IMR-90 (cell line): ENCODE data around the gene HECW1. TPM values are rescaled to one million over a fixed set of nuclear protein-coding genes. Genes with fewer than 3 reads are reported as not detected.

Source experiments
- ATAC-seq: fragments of 200-7000 bp; cut with Tn5 transposase; 2 replicates; pipeline ENCODE4 v1.9.1; 2020; ENCODE audit warnings: low read depth, mild to moderate bottlenecking, moderate library complexity
- BruUV-seq: library from RNA; stranded (reverse); fragments of 400-500 nt; replicated peaks from 2 replicates; lab custom pipeline; 2021; lab: Mats Ljungman, UMichigan
- CTCF ChIA-PET: fragments of 300-600 bp; formaldehyde crosslinking; extraction: SDS; loops from one replicate; lab custom pipeline; 2021; ENCODE audit warnings: antibody characterized with exemption; lab: Yijun Ruan, JAX
- POLR2A ChIA-PET: fragments of 300-600 bp; sonication (Branson Sonifier 250); formaldehyde crosslinking; loops from one replicate; lab custom pipeline; 2022; ENCODE audit warnings: antibody characterized with exemption; ENCODE audit not compliant: unreplicated experiment; lab: Charles Lee
- DNase-seq: peaks from one replicate; pipeline ENCODE4 v3.0.0; 2013
- H2AFZ ChIP-seq: replicated peaks from 2 replicates; pipeline ENCODE3; 2013; ENCODE audit warnings: low read length, mild to moderate bottlenecking; ENCODE audit not compliant: poor library complexity
- H2AK5ac ChIP-seq: 2 replicates; pipeline ENCODE4 v1.6.1; 2013; ENCODE audit warnings: low read depth, low read length, inconsistent platforms
- H2AK9ac ChIP-seq: replicated peaks from 2 replicates; pipeline ENCODE3; 2013; ENCODE audit warnings: mild to moderate bottlenecking, low read depth, low read length, moderate library complexity; ENCODE audit not compliant: poor library complexity
- H2BK120ac ChIP-seq: 2 replicates; pipeline ENCODE4 v1.6.1; 2013; ENCODE audit warnings: low read depth, low read length, inconsistent platforms
- H2BK15ac ChIP-seq: 3 replicates; pipeline ENCODE4 v1.6.1; 2013; ENCODE audit warnings: low read depth, low read length, inconsistent platforms
- H2BK20ac ChIP-seq: 2 replicates; pipeline ENCODE4 v1.6.1; 2013; ENCODE audit warnings: low read depth, mild to moderate bottlenecking, inconsistent platforms, low read length, moderate library complexity
- H2BK5ac ChIP-seq: 2 replicates; pipeline ENCODE4 v1.6.1; 2013; ENCODE audit warnings: mild to moderate bottlenecking, low read depth, low read length, inconsistent platforms; ENCODE audit not compliant: poor library complexity, severe bottlenecking
- H3K14ac ChIP-seq: replicated peaks from 2 replicates; pipeline ENCODE4 v1.6.1; 2013; ENCODE audit warnings: low read depth, low read length, inconsistent platforms
- H3K18ac ChIP-seq: 2 replicates; pipeline ENCODE4 v1.6.1; 2013; ENCODE audit warnings: low read depth, low read length, control low read depth
- H3K23ac ChIP-seq: 2 replicates; pipeline ENCODE4 v1.6.1; 2013; ENCODE audit warnings: low read depth, low read length, inconsistent platforms
- H3K27ac ChIP-seq: 2 replicates; pipeline ENCODE4 v1.5.1; 2013; ENCODE audit warnings: mild to moderate bottlenecking, control low read depth, low read length; ENCODE audit not compliant: insufficient read depth
- H3K27me3 ChIP-seq: 2 replicates; pipeline ENCODE4 v1.6.1; 2013; ENCODE audit warnings: low read length; ENCODE audit not compliant: control insufficient read depth, insufficient read depth
- H3K36me3 ChIP-seq: 2 replicates; pipeline ENCODE4 v1.6.1; 2013; ENCODE audit warnings: low read length, mixed read lengths; ENCODE audit not compliant: control insufficient read depth, insufficient read depth
- H3K4ac ChIP-seq: 2 replicates; pipeline ENCODE4 v1.6.1; 2013; ENCODE audit warnings: low read depth, low read length, inconsistent platforms
- H3K4me1 ChIP-seq: 2 replicates; pipeline ENCODE4 v1.6.1; 2013; ENCODE audit warnings: low read length, mixed read lengths; ENCODE audit not compliant: control insufficient read depth, insufficient read depth
- H3K4me2 ChIP-seq: 2 replicates; pipeline ENCODE4 v1.6.1; 2013; ENCODE audit warnings: low read depth, mild to moderate bottlenecking, control low read depth, low read length, moderate library complexity
- H3K4me3 ChIP-seq: 2 replicates; pipeline ENCODE4 v1.5.1; 2013; ENCODE audit warnings: low read depth, mild to moderate bottlenecking, control low read depth, low read length, moderate library complexity; ENCODE audit not compliant: insufficient read depth
- H3K56ac ChIP-seq: 2 replicates; pipeline ENCODE4 v1.6.1; 2013; ENCODE audit warnings: low read length, inconsistent platforms; ENCODE audit not compliant: insufficient read depth; ENCODE audit errors: extremely low read depth
- H3K79me1 ChIP-seq, 2 experiments: 2 replicates each; pipeline ENCODE4 v1.6.1; 2013; ENCODE audit warnings: low read length in 2 of 2, inconsistent platforms in 1 of 2, low read depth in 1 of 2
- H3K9ac ChIP-seq: 2 replicates; pipeline ENCODE4 v1.6.1; 2013; ENCODE audit warnings: low read depth, low read length, control low read depth
- H3K9me1 ChIP-seq: 2 replicates; pipeline ENCODE4 v1.6.1; 2013; ENCODE audit warnings: low read length, inconsistent platforms; ENCODE audit not compliant: insufficient read depth
- H3K9me3 ChIP-seq: 2 replicates; pipeline ENCODE4 v1.6.1; 2013; ENCODE audit warnings: low read length; ENCODE audit not compliant: control insufficient read depth, insufficient read depth
- H4K20me1 ChIP-seq: 2 replicates; pipeline ENCODE4 v1.6.1; 2013; ENCODE audit warnings: low read length, inconsistent platforms; ENCODE audit not compliant: insufficient read depth
- H4K5ac ChIP-seq: 2 replicates; pipeline ENCODE4 v1.6.1; 2013; ENCODE audit warnings: mild to moderate bottlenecking, low read depth, low read length, control low read depth
- H4K8ac ChIP-seq, 2 experiments: 2 replicates each; pipeline ENCODE4 v1.6.1; 2013; ENCODE audit warnings: low read depth in 2 of 2, low read length in 2 of 2, control low read depth in 1 of 2, inconsistent platforms in 1 of 2
- H4K91ac ChIP-seq: 2 replicates; pipeline ENCODE4 v1.6.1; 2013; ENCODE audit warnings: low read depth, low read length, inconsistent platforms; ENCODE audit not compliant: insufficient read depth
- CEBPB ChIP-seq: IDR thresholded peaks from 2 replicates; pipeline ENCODE4 v1.6.1; 2012; ENCODE audit warnings: low read depth, low read length, improper control_type of control experiment
- NFE2L2 ChIP-seq: fragments of 150-350 bp; IDR thresholded peaks from 2 replicates; pipeline ENCODE4 v1.6.1; 2016; ENCODE audit warnings: low read depth, mild to moderate bottlenecking, low read length
- POLR2A ChIP-seq: IDR thresholded peaks from 2 replicates; pipeline ENCODE4 v1.6.1; 2012; ENCODE audit warnings: mild to moderate bottlenecking, low read depth, low read length
- SMC3 ChIP-seq: fragments of 150-350 bp; IDR thresholded peaks from 2 replicates; pipeline ENCODE4 v1.6.1; 2016; ENCODE audit warnings: low read depth, mild to moderate bottlenecking, antibody characterized with exemption, low read length, moderate library complexity
- WGBS, 2 experiments: methylation state at CpG; one replicate each; pipeline versions ENCODE4 v1.1.5 to v1.1.7; 2013; ENCODE audit warnings: missing lambda C conversion rate in 2 of 2; ENCODE audit not compliant: insufficient read length in 1 of 2; ENCODE audit errors: extremely low coverage in 2 of 2; 5-methylcytosine and 5-hydroxymethylcytosine counted together
- dilution Hi-C: fragments of 300-500 bp; cut with HindIII; formaldehyde crosslinking; loops from one replicate; pipeline ENCODE4 v1.14.3; 2018; ENCODE audit warnings: low sequenced_read_pairs; ENCODE audit not compliant: unreplicated experiment
- in situ Hi-C: fragments of 300-500 bp; cut with MboI; formaldehyde crosslinking; loops from 3 replicates; pipeline ENCODE4 v1.14.3; 2019; ENCODE audit warnings: low sequenced_read_pairs, inconsistent platforms, mixed read lengths
- intact Hi-C: fragments of 100-400 bp; cut with micrococcal nuclease; formaldehyde crosslinking; loops from 2 replicates; pipeline ENCODE4 v1.10.0; 2022
- polyA plus RNA-seq, 3 experiments: library from polyadenylated mRNA; depleted of rRNA; stranded (reverse); fragments of >200 nt; gene quantifications; 2 replicates each; pipeline ENCODE4 v1.2.3, GENCODE V29; 2012; ENCODE audit warnings: low replicate concordance in 1 of 3
- total RNA-seq: library from RNA; depleted of rRNA; stranded (reverse); fragments of >200 nt; gene quantifications from 2 replicates; pipeline ENCODE4 v1.2.3, GENCODE V29; 2012

The HECW1 gene
- total and polyA plus RNA-seq, 2 of the 4 experiments (the other 2 are of a cell fraction) = 0.56 to 1.3 TPM

- no peaks in the 10 kb centered on the region for H3K79me1 ChIP-seq
Observed at GRCh38 chr7:43476896-43477295, 364.4 kb downstream of the HECW1 start.

More at GRCh38 chr7:43476896-43477295, 364.4 kb downstream of the HECW1 start:
- Histone ChIP-seq H4K8ac (no peak overlapping the region), H2BK15ac (no peak overlapping the region), H2AFZ (no peak overlapping the region), H3K27ac (no peak overlapping the region), H2BK120ac (no peak overlapping the region), H3K23ac (no peak overlapping the region), H3K9me1 (0 out of 2 replicates have a peak, but pooled peaks cover under 1% of the 10 kb centered on the region), H3K27me3 (peaks cover 2% of the 10 kb centered on the region; the same call in 1 of the 2 replicates), H3K18ac (no peak overlapping the region), H3K14ac (no peak overlapping the region), H3K4me2 (no peak overlapping the region), H2BK5ac (no peak overlapping the region), H3K4me1 (peaks cover under 1% of the 10 kb centered on the region; the same call in 1 of the 2 replicates), H2AK5ac (no peak overlapping the region), H3K36me3 (no peaks in the 10 kb centered on the region), H2AK9ac (no peak overlapping the region), H3K9ac (no peak overlapping the region), H3K4me3 (no peak overlapping the region), H3K9me3 (no peaks in the 10 kb centered on the region), H4K20me1 (no peaks in the 10 kb centered on the region), H3K56ac (no peak overlapping the region), H4K91ac (no peak overlapping the region), H3K4ac (no peak overlapping the region), H4K5ac (no peak overlapping the region), H2BK20ac (no peak overlapping the region)
- no TSS peak for BruUV-seq
- in situ Hi-C loops = no loop called here
- intact Hi-C loops = no loop called here
- no CpG with 5 or more reads among the region's 2 CpGs for WGBS, 2 experiments
- TF ChIP-seq CEBPB = no peak
- TF ChIP-seq SMC3 = no peak
- TF ChIP-seq NFE2L2 = no peak
- no peak for TF ChIP-seq POLR2A
- ChIA-PET POLR2A (no interaction called here), CTCF (interaction anchor here (1.2 kb wide), 1 partner anchor 24 kb away, joined by 3 read pairs; no protein-coding TSS in a partner anchor)
- dilution Hi-C loops = no loop called here
- no peak for DNase-seq
- no peak for ATAC-seq
